DND-41 (cell line): ENCODE measurements around the gene MGP.

Experiments
- ATAC-seq: fragments of 200-7000 bp; cut with Tn5 transposase; 3 replicates; pipeline ENCODE4 v1.9.1; 2021; ENCODE audit warnings: low read depth; ENCODE audit not compliant: insufficient read depth
- DNase-seq: peaks from one replicate; pipeline ENCODE4 v3.0.0-alpha.2; 2020
- H2AFZ ChIP-seq: 2 replicates; pipeline ENCODE4 v1.6.0; 2012; ENCODE audit warnings: low read depth, low read length
- H3K27ac ChIP-seq: 2 replicates; pipeline ENCODE4 v1.5.1; 2012; ENCODE audit warnings: low read length, inconsistent platforms
- H3K27me3 ChIP-seq: fragments of 200-600 bp; sonication (generic); 2 replicates; pipeline ENCODE4 v1.6.0; 2012; ENCODE audit warnings: low read length, mild to moderate bottlenecking, inconsistent platforms; ENCODE audit not compliant: insufficient read depth, poor library complexity
- H3K36me3 ChIP-seq: 2 replicates; pipeline ENCODE4 v1.5.1; 2012; ENCODE audit warnings: low read length, inconsistent platforms; ENCODE audit not compliant: insufficient read depth
- H3K4me1 ChIP-seq: 2 replicates; pipeline ENCODE4 v1.5.1; 2012; ENCODE audit warnings: mild to moderate bottlenecking, low read length; ENCODE audit not compliant: insufficient read depth
- H3K4me2 ChIP-seq: 2 replicates; pipeline ENCODE4 v1.6.0; 2012; ENCODE audit warnings: mild to moderate bottlenecking, moderate library complexity, low read length, inconsistent platforms; ENCODE audit not compliant: insufficient read depth
- H3K4me3 ChIP-seq, 2 experiments: fragments of 200-600 bp in 1 of 2; shearing (Covaris generic) in 1 of 2; 2 replicates each; pipeline ENCODE4 v1.5.1; 2012 to 2016; ENCODE audit warnings: inconsistent platforms in 2 of 2, low read length in 2 of 2, mild to moderate bottlenecking in 2 of 2, low read depth in 1 of 2, moderate library complexity in 1 of 2
- H3K79me2 ChIP-seq: 2 replicates; pipeline ENCODE4 v1.6.0; 2012; ENCODE audit warnings: low read length, inconsistent platforms; ENCODE audit not compliant: insufficient read depth
- H3K9ac ChIP-seq: 2 replicates; pipeline ENCODE4 v1.6.0; 2012; ENCODE audit warnings: low read depth, mild to moderate bottlenecking, inconsistent platforms, low read length, moderate library complexity
- H3K9me3 ChIP-seq: 2 replicates; pipeline ENCODE4 v1.5.1; 2012; ENCODE audit warnings: low read length, moderate library complexity, mild to moderate bottlenecking, inconsistent platforms; ENCODE audit not compliant: insufficient read depth, severe bottlenecking
- H4K20me1 ChIP-seq: 2 replicates; pipeline ENCODE4 v1.6.0; 2012; ENCODE audit warnings: low read length; ENCODE audit not compliant: insufficient read depth
- CTCF ChIP-seq: IDR thresholded peaks from 2 replicates; pipeline ENCODE4 v1.5.1; 2012; ENCODE audit warnings: borderline replicate concordance, low read length, moderate library complexity, mild to moderate bottlenecking; ENCODE audit not compliant: poor library complexity, severe bottlenecking; ENCODE audit errors: extremely low read depth
- EZH2 ChIP-seq: IDR thresholded peaks from 3 replicates; pipeline ENCODE4 v1.6.1; 2012; ENCODE audit warnings: borderline replicate concordance, low read depth, mild to moderate bottlenecking, moderate library complexity, low read length, inconsistent platforms; ENCODE audit not compliant: severe bottlenecking

Gene MGP

GRCh38 chr12:14900521-14901227, 15.0 kb upstream of the MGP start:
- H3K9ac ChIP-seq = no peak overlapping the region
- ATAC-seq (no peak), DNase-seq (no peak)
- TF ChIP-seq CTCF (no peak), EZH2 (no peak)
- no peak overlapping the region for H3K4me2 ChIP-seq
- H3K4me3 ChIP-seq = no peak overlapping the region
- H3K36me3 ChIP-seq = no peaks in the 10 kb centered on the region
- no peaks in the 10 kb centered on the region for H3K27me3 ChIP-seq
- peaks cover 25% of the 10 kb centered on the region for H3K4me1 ChIP-seq
- H3K79me2 ChIP-seq = no peaks in the 10 kb centered on the region
- H4K20me1 ChIP-seq = no peaks in the 10 kb centered on the region
- no peak overlapping the region for H3K27ac ChIP-seq
- no peaks in the 10 kb centered on the region for H3K9me3 ChIP-seq
- H2AFZ ChIP-seq = no peak overlapping the region

GRCh38 chr12:14896521-14897169, 11.0 kb upstream of the MGP start:
- H3K79me2 ChIP-seq = no peaks in the 10 kb centered on the region
- TF ChIP-seq EZH2 (no peak), CTCF (no peak)
- DNase-seq (no peak), ATAC-seq (no peak)
- peaks cover 5% of the 10 kb centered on the region; the same call in 1 of the 2 replicates for H3K4me1 ChIP-seq
- no peaks in the 10 kb centered on the region for H3K27me3 ChIP-seq
- H3K4me3 ChIP-seq = no peak overlapping the region
- no peaks in the 10 kb centered on the region for H3K9me3 ChIP-seq
- no peaks in the 10 kb centered on the region for H3K36me3 ChIP-seq
- H3K9ac ChIP-seq = no peak overlapping the region
- no peak overlapping the region for H3K4me2 ChIP-seq
- no peaks in the 10 kb centered on the region for H4K20me1 ChIP-seq
- no peak overlapping the region for H3K27ac ChIP-seq
- H2AFZ ChIP-seq = no peak overlapping the region

DNA sequence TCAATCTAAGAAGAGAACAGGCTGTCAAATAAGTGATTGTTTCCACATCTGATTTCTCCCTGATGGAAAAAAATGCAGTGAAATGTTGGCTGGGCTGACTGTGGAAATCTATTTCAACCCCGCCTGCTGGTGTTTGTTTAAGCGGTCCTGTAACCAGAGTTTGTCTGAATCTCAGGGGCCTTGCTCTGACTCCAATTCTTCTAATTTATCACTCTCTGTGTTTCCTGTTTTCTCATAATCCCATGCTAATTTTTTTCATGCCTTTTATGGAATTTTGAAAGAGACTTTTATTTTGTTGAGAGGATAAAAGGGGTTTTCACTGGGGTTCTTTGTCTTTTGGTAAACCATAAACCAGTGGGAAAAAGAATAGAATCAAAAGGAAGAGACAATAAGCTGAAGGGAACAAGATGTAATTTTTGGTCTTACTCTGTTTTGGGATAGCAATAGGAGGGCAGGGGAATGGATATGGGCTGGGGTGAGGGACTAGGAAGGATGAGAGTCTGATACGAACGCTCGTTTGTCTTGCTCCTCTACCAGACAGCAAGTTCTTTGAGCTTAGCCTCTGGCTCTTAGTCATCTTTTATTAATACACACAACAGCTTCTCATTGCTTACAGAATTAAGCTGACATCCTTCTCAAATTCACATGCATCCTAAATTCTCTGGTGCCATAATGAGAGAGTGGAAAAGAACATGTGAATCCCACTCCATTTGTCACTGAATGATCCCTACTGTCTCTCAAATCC, 8.0 kb upstream of the MGP start:
- Histone ChIP-seq H3K4me2 (no peak overlapping the region), H3K4me1 (no peaks in the 10 kb centered on the region), H3K4me3 (no peak overlapping the region), H2AFZ (no peak overlapping the region), H3K27ac (no peak overlapping the region), H3K9ac (no peak overlapping the region), H3K27me3 (no peaks in the 10 kb centered on the region), H3K36me3 (no peaks in the 10 kb centered on the region), H3K9me3 (no peaks in the 10 kb centered on the region), H4K20me1 (no peaks in the 10 kb centered on the region), H3K79me2 (no peaks in the 10 kb centered on the region)
- DNase-seq (no peak), ATAC-seq (no peak)
- TF ChIP-seq EZH2 (no peak), CTCF (no peak)
